HEK293T (cell line): ENCODE data around the gene NEK10.

Source experiments
- BHLHE40 ChIP-seq: fragments of 450-650 bp; IDR thresholded peaks from 2 replicates; pipeline ENCODE4 v1.6.1; 2016; ENCODE audit warnings: mild to moderate bottlenecking, moderate library complexity, borderline replicate concordance
- FOXK2 ChIP-seq: fragments of 450-650 bp; IDR thresholded peaks from 2 replicates; pipeline ENCODE4 v1.6.1; 2016; ENCODE audit warnings: mild to moderate bottlenecking
- NFRKB ChIP-seq: fragments of 450-650 bp; IDR thresholded peaks from 2 replicates; pipeline ENCODE4 v1.6.1; 2016; ENCODE audit warnings: mild to moderate bottlenecking, moderate library complexity
- SP1 ChIP-seq: fragments of 450-650 bp; IDR thresholded peaks from 2 replicates; pipeline ENCODE4 v1.6.1; 2017

DNA sequence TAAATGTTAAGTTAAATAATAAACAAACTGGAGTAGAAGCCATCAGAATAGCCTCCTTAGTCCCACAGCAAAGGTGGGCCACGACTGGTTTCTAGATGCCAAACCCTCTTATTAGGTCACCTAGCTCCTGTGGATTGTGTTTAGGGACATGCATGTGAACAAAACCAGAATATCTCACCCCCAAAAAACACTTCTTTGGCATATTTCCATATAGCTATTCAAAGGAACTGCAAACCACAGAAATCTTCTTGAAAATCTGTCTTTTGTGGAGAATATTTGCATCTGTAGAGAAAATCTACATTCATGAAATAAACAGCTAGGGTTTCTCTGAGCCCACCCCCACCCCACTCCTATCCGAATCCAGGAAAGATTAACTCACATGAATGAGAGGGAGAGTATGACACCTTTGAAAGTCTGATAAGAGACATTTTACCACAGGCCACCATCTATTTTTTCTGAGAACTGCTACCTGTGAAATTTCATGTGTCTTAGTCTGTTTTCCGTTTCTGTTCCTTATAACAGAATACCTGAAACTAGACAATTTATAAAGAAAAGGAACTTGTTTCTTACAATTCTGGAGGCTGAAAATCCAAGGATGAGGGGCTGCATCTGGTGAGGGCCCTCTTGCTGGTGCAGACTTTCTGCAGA, 159.4 kb downstream of the NEK10 start:
- TF ChIP-seq SP1 = no peak
- TF ChIP-seq FOXK2 = no peak
- no peak for TF ChIP-seq NFRKB
- no peak for TF ChIP-seq BHLHE40
